GM19372 (cell line): ENCODE data around the gene ACAN.

Experiments used
- ATAC-seq: cut with Tn5 transposase; IDR thresholded peaks from one replicate; pipeline ENCODE4 v1.9.1; 2021; ENCODE audit warnings: mild to moderate bottlenecking, low read depth, moderate library complexity; ENCODE audit not compliant: unreplicated experiment

The ACAN gene

GRCh38 chr15:88839146-88839545 lies 35.9 kb downstream of the ACAN start:
- no peak for ATAC-seq

- no peak for ATAC-seq
Observed at GRCh38 chr15:88839961-88840360, 36.7 kb downstream of the ACAN start.

GRCh38 chr15:88841236-88841635 lies 38.0 kb downstream of the ACAN start:
- no peak for ATAC-seq

GRCh38 chr15:88842156-88842555 lies 38.9 kb downstream of the ACAN start:
- no peak for ATAC-seq

- no peak for ATAC-seq
Observed at GRCh38 chr15:88843334-88843733, 40.1 kb downstream of the ACAN start.

GRCh38 chr15:88844749-88845386 lies 41.6 kb downstream of the ACAN start:
- no peak for ATAC-seq

GRCh38 chr15:88845616-88846015 lies 42.4 kb downstream of the ACAN start:
- ATAC-seq = no peak

- no peak for ATAC-seq
Observed at GRCh38 chr15:88847144-88847543, 43.9 kb downstream of the ACAN start.

GRCh38 chr15:88848203-88848602 lies 45.0 kb downstream of the ACAN start:
- ATAC-seq = no peak

GRCh38 chr15:88849376-88850072 lies 46.3 kb downstream of the ACAN start:
- ATAC-seq = no peak

GRCh38 chr15:88852476-88852875 lies 49.2 kb downstream of the ACAN start:
- no peak for ATAC-seq

- no peak for ATAC-seq
Observed at GRCh38 chr15:88858934-88859333, 55.7 kb downstream of the ACAN start.

GRCh38 chr15:88859550-88859949 lies 56.3 kb downstream of the ACAN start:
- ATAC-seq = no peak

GRCh38 chr15:88860212-88860611 lies 57.0 kb downstream of the ACAN start:
- no peak for ATAC-seq

GRCh38 chr15:88863412-88863811 lies 60.2 kb downstream of the ACAN start:
- ATAC-seq = no peak

- no peak for ATAC-seq
Observed at GRCh38 chr15:88864861-88865497, 61.7 kb downstream of the ACAN start.

- no peak for ATAC-seq
Observed at GRCh38 chr15:88865498-88866099, 62.4 kb downstream of the ACAN start.

GRCh38 chr15:88866295-88866881 lies 63.2 kb downstream of the ACAN start:
- no peak for ATAC-seq

- ATAC-seq = no peak
Observed at GRCh38 chr15:88871313-88871712, 68.1 kb downstream of the ACAN start.

- ATAC-seq = no peak
Observed at GRCh38 chr15:88872106-88872505, 68.9 kb downstream of the ACAN start.

GRCh38 chr15:88872706-88873105 lies 69.5 kb downstream of the ACAN start:
- ATAC-seq = no peak
